Breast epithelium (tissue), 3 donors: ENCODE measurements around the gene SPRY2.

Experiments used
- POLR2A ChIP-seq: fragments of 450-650 bp; IDR thresholded peaks from one replicate; pipeline ENCODE4 v1.6.1; 2016; ENCODE audit warnings: antibody characterized with exemption, mild to moderate bottlenecking, moderate library complexity
- TF ChIP-seq, protein P1 (sequence below), 3 donors: fragments of 450-650 bp; IDR thresholded peaks; one replicate each; pipeline ENCODE4 v1.5.1; 2016 to 2017; ENCODE audit warnings: antibody characterized with exemption in 3 of 3, mild to moderate bottlenecking in 3 of 3, moderate library complexity in 3 of 3

DNA sequence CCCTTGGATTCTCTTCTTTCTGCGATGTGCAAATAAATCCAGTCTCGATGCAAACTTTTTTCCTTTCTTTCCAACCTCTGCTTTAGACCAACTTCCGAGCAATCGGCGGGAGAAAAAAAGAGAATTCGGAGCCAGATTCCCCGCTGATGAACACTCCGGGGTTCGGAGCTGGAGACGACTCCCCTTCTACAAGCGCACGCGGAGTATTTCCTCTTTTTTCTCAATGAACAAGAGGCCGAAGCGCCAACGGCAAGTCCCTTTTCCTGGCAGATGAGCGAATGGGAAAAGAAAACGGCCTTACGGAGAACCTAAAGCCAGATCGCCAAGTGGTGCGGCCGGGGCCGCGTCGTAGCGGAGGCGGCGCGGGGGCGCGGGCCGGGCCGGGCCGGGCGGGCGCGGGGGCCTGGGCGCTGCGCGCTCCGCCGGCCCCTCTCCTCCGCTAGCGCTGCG lies 250 bp downstream of the SPRY2 start:
- TF ChIP-seq POLR2A, result no peak
- TF ChIP-seq, protein P1, sequence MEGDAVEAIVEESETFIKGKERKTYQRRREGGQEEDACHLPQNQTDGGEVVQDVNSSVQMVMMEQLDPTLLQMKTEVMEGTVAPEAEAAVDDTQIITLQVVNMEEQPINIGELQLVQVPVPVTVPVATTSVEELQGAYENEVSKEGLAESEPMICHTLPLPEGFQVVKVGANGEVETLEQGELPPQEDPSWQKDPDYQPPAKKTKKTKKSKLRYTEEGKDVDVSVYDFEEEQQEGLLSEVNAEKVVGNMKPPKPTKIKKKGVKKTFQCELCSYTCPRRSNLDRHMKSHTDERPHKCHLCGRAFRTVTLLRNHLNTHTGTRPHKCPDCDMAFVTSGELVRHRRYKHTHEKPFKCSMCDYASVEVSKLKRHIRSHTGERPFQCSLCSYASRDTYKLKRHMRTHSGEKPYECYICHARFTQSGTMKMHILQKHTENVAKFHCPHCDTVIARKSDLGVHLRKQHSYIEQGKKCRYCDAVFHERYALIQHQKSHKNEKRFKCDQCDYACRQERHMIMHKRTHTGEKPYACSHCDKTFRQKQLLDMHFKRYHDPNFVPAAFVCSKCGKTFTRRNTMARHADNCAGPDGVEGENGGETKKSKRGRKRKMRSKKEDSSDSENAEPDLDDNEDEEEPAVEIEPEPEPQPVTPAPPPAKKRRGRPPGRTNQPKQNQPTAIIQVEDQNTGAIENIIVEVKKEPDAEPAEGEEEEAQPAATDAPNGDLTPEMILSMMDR (IDR thresholded peaks at IDR 0.05), result no peak
